ENCODE measurements around the gene DOC2A. TPM values are rescaled to one million over a fixed set of nuclear protein-coding genes. Genes with fewer than 3 reads are reported as not detected.
A peak's percentile ranks its signal among the peaks of the same experiment; 100 is the strongest.

Gene DOC2A
- total RNA-seq, 2 experiments from 2014 or later: 0.14 TPM

- Mint-ChIP-seq H3K4me3 (no peak overlapping the region), H3K9me3 (no peaks in the 10 kb centered on the region), H3K27me3 (peaks cover 17% of the 10 kb centered on the region), H3K4me1 (ENCODE audit: low read depth) (peaks cover 18% of the 10 kb centered on the region), H3K27ac (no peak overlapping the region), H3K36me3 (ENCODE audit: low read depth) (peaks cover 17% of the 10 kb centered on the region)
- Histone ChIP-seq H3K4me3 (ENCODE audit: low read length) (no peak overlapping the region), H3K27me3 (ENCODE audit: control insufficient read depth in 1 of 2, insufficient read depth in 2 of 2, low read length in 2 of 2) (peaks cover 15% of the 10 kb centered on the region in 2 experiments), H3K36me3 (ENCODE audit: insufficient read depth, low read length) (peaks cover 16% of the 10 kb centered on the region), H3K27ac (ENCODE audit: low read depth in 1 of 2, low read length in 2 of 2) (no peak overlapping the region), H3K4me1 (ENCODE audit: insufficient read depth, low read length) (peaks cover 24% of the 10 kb centered on the region), H3K9me3 (ENCODE audit: control insufficient read depth in 1 of 2, insufficient read depth in 1 of 2, low read length in 2 of 2) (peaks cover 0 to 12% of the 10 kb centered on the region in 2 experiments)
- no peak for TF ChIP-seq CTCF (IDR thresholded peaks at IDR 0.05)
- ATAC-seq (ENCODE audit: poor library complexity) (no peak), DNase-seq (no peak)
- CTCF ChIA-PET: no interaction called here
- intact Hi-C loops (cut with DNase I, micrococcal nuclease): loop anchor here in 1 of 2 experiments (5.0 kb wide), 1 partner anchor 305 kb away; no protein-coding TSS in a partner anchor
- POLR2A ChIA-PET: interaction anchor here (1.4 kb wide), 1 partner anchor 33 kb away, joined by 5 read pairs; the partner anchor contains the start of gene TAOK2
Measured at GRCh38 chr16:30006659-30007377, 4.0 kb downstream of the DOC2A start.

DNA sequence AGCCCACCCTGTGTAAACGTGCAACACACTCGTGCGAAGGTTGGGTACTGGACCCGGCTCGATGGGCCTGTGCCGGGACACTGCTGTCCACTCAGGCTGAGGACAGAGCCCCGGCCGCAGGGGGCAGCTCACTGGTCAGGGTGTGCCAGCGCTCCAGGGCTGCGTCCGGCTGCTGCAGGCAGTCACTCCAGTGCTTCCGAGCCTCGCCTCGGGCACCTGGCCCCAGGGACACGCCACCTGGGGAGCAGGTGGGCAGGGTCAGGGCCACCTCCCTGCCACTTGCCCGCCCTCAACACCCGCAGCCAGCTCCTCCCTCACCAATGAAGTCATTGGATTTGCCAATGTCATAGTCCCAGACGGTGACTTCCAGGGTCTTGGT, 4.7 kb downstream of the DOC2A start:
- peaks cover 0 to 9% of the 10 kb centered on the region in 2 experiments for H3K9me3 ChIP-seq (ENCODE audit: control insufficient read depth in 1 of 2, insufficient read depth in 1 of 2, low read length in 2 of 2)
- Mint-ChIP-seq H3K27ac (no peak overlapping the region), H3K4me1 (ENCODE audit: low read depth) (peaks cover 17% of the 10 kb centered on the region), H3K4me3 (no peak overlapping the region), H3K9me3 (no peaks in the 10 kb centered on the region), H3K27me3 (peaks cover 15% of the 10 kb centered on the region), H3K36me3 (ENCODE audit: low read depth) (peaks cover 23% of the 10 kb centered on the region)
- intact Hi-C loops (cut with DNase I, micrococcal nuclease): loop anchor here in 1 of 2 experiments (5.0 kb wide), 1 partner anchor 304 kb away; no protein-coding TSS in a partner anchor
- ChIA-PET CTCF (interaction anchor here (0.6 to 1.2 kb wide), 9 partner anchors 9 to 349 kb away, joined by 3 to 7 read pairs (median 3); partner anchors contain the start of genes INO80E and KIF22), POLR2A (interaction anchor here (0.6 to 1.6 kb wide), 4 partner anchors 32 to 306 kb away, joined by 3 to 5 read pairs (median 4); partner anchors contain the start of genes KCTD13 and TAOK2)
- H3K4me3 ChIP-seq (ENCODE audit: low read length): no peak overlapping the region
- peaks cover 20% of the 10 kb centered on the region for H3K4me1 ChIP-seq (ENCODE audit: insufficient read depth, low read length)
- peaks cover 24% of the 10 kb centered on the region for H3K36me3 ChIP-seq (ENCODE audit: insufficient read depth, low read length)
- peaks cover 10% of the 10 kb centered on the region in 2 experiments for H3K27me3 ChIP-seq (ENCODE audit: control insufficient read depth in 1 of 2, insufficient read depth in 2 of 2, low read length in 2 of 2)
- no peak for TF ChIP-seq CTCF (IDR thresholded peaks at IDR 0.05)
- no peak overlapping the region for H3K27ac ChIP-seq (ENCODE audit: low read depth in 1 of 2, low read length in 2 of 2)
- DNase-seq: no peak
- no peak for ATAC-seq (ENCODE audit: poor library complexity)

GRCh38 chr16:30005341-30006094, 5.3 kb downstream of the DOC2A start:
- peak; percentile 65 for TF ChIP-seq CTCF (IDR thresholded peaks at IDR 0.05)
- Histone ChIP-seq H3K27me3 (ENCODE audit: control insufficient read depth in 1 of 2, insufficient read depth in 2 of 2, low read length in 2 of 2) (peaks cover 8 to 10% of the 10 kb centered on the region in 2 experiments), H3K36me3 (ENCODE audit: insufficient read depth, low read length) (peaks cover 26% of the 10 kb centered on the region), H3K4me3 (ENCODE audit: low read length) (no peak overlapping the region), H3K9me3 (ENCODE audit: control insufficient read depth in 1 of 2, insufficient read depth in 1 of 2, low read length in 2 of 2) (peaks cover 0 to 9% of the 10 kb centered on the region in 2 experiments), H3K4me1 (ENCODE audit: insufficient read depth, low read length) (peaks cover 18% of the 10 kb centered on the region), H3K27ac (ENCODE audit: low read depth in 1 of 2, low read length in 2 of 2) (no peak overlapping the region)
- Mint-ChIP-seq H3K27ac (no peak overlapping the region), H3K4me3 (no peak overlapping the region), H3K9me3 (no peaks in the 10 kb centered on the region), H3K4me1 (ENCODE audit: low read depth) (peaks cover 15% of the 10 kb centered on the region), H3K36me3 (ENCODE audit: low read depth) (peaks cover 23% of the 10 kb centered on the region), H3K27me3 (peaks cover 13% of the 10 kb centered on the region)
- ATAC-seq (ENCODE audit: poor library complexity) (peak; percentile 89), DNase-seq (peak in 11 of 14 experiments; percentile 27 to 71 (median 36))
- intact Hi-C loops (cut with DNase I, micrococcal nuclease): loop anchor here in 1 of 2 experiments (5.0 kb wide), 1 partner anchor 303 kb away; no protein-coding TSS in a partner anchor
- POLR2A ChIA-PET: interaction anchor here (0.6 to 1.6 kb wide), 4 partner anchors 32 to 306 kb away, joined by 3 to 5 read pairs (median 4); partner anchors contain the start of genes KCTD13 and TAOK2
- CTCF ChIA-PET: interaction anchor here (0.6 to 1.2 kb wide), 9 partner anchors 9 to 349 kb away, joined by 3 to 7 read pairs (median 3); partner anchors contain the start of genes INO80E and KIF22

Measured in CD4-positive, alpha-beta T cell (primary cell).